ENCODE results near the gene KCP.

The KCP gene

GRCh38 chr7:128852537-128853254, 57.8 kb downstream of the KCP start:
- no peak for DNase-seq

- no peak for DNase-seq
These were observed 60.6 kb downstream of the KCP start for GRCh38 chr7:128849804-128850490.

- DNase-seq, result no peak
These were observed 61.4 kb downstream of the KCP start for GRCh38 chr7:128849156-128849515.

DNA sequence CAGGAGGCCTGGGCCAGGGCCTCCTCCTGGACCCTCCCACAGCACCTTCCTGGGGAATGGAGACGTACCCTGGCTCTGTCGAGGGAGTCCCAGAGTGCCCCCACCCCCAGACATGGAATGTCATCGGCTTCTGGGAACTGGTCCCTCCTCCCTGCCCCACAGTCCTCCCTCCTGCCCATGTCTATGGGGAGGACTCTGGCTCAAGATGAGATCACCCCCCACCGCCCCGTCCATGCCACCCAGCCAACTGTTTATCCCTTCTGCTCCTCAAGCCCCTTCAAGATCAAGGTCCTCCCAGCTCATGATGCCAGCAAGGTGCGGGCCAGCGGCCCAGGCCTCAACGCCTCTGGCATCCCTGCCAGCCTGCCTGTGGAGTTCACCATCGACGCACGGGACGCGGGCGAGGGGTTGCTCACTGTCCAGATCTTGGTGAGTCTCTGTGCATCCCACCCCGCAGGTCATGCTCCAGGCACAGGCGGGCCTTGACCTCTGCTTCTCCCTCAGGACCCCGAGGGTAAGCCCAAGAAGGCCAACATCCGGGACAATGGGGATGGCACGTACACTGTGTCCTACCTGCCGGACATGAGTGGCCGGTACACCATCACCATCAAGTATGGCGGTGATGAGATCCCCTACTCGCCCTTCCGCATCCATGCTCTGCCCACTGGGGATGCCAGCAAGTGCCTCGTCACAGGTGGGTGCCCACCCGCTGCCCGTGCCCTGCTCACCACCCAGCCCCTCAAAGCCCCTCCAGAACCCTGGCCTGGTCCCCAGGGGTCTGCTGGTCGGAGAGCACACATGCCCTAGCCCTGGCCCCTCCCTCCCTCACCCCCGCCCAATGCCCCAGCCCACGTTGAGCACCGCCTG, 62.0 kb downstream of the KCP start:
- no peak for DNase-seq

DNA sequence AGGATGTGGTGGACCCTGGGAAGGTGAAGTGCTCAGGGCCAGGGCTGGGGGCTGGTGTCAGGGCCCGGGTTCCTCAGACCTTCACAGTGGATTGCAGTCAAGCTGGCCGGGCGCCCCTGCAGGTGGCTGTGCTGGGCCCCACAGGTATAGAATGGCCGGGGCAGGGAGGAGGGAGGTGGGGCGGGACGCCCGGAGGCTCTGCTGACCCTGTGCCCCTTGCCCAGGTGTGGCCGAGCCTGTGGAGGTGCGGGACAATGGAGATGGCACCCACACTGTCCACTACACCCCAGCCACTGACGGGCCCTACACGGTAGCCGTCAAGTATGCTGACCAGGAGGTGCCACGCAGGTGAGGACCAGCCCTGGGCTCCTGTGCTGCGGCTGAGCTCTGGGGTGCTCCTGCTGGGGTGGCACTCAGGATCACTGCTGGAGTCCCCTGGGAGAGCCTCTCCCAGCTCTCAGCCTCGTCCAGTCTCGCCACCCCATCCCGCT, 62.7 kb downstream of the KCP start:
- no peak for DNase-seq

DNA sequence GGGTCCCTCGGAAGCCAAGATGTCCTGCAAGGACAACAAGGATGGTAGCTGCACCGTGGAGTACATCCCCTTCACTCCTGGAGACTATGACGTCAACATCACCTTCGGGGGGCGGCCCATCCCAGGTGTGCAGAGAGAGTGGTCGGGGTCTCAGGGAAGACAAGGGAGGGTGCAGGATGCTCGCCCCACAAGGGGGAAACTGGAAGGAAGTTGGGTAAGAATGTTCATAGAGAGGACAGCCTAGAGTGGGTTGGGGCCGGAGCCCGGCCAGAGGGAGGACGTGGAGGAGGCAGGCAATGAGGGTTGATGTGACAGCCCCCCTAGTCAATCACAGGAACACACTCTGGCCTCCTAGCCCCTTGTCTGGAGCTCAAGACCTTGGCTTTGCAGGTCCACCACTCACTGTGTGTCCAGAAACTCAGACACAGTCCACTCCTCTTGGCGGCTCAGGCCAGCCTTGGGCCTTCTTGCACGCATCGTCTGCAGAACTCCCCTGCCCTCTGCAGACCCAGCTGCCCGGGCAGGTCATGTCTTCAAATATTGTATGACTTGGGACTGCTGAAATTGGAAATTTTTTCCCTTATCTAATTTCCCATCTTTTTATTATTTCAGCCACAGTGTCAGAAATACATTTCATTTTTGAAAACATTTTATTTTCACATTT, 63.6 kb downstream of the KCP start:
- no peak for DNase-seq

DNA sequence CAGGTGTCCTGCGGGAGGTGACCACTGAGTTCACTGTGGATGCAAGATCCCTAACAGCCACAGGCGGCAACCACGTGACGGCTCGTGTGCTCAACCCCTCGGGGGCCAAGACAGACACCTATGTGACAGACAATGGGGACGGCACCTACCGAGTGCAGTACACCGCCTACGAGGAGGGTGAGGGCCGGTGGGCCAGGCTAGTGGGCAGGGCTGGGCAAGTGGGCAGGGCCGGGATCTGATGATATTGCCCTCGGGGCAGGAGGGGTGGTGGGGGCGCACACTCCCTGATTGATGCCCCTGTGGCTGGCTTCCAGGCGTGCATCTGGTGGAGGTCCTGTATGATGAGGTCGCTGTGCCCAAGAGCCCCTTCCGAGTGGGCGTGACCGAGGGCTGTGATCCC, 64.5 kb downstream of the KCP start:
- no peak for DNase-seq

- DNase-seq, result no peak
These were observed 65.0 kb downstream of the KCP start for GRCh38 chr7:128845475-128845874.

- no peak for DNase-seq
These were observed 65.7 kb downstream of the KCP start for GRCh38 chr7:128844777-128845311.

- no peak for DNase-seq
These were observed 66.4 kb downstream of the KCP start for GRCh38 chr7:128843938-128844621.

- DNase-seq, result no peak
These were observed 67.6 kb downstream of the KCP start for GRCh38 chr7:128842674-128843641.

GRCh38 chr7:128841921-128842673, 68.4 kb downstream of the KCP start:
- DNase-seq, result no peak

GRCh38 chr7:128841171-128841690, 69.3 kb downstream of the KCP start:
- DNase-seq, result no peak

- no peak for DNase-seq
These were observed 70.0 kb downstream of the KCP start for GRCh38 chr7:128840326-128841170.

- DNase-seq, result no peak
These were observed 70.7 kb downstream of the KCP start for GRCh38 chr7:128839751-128840177.

DNA sequence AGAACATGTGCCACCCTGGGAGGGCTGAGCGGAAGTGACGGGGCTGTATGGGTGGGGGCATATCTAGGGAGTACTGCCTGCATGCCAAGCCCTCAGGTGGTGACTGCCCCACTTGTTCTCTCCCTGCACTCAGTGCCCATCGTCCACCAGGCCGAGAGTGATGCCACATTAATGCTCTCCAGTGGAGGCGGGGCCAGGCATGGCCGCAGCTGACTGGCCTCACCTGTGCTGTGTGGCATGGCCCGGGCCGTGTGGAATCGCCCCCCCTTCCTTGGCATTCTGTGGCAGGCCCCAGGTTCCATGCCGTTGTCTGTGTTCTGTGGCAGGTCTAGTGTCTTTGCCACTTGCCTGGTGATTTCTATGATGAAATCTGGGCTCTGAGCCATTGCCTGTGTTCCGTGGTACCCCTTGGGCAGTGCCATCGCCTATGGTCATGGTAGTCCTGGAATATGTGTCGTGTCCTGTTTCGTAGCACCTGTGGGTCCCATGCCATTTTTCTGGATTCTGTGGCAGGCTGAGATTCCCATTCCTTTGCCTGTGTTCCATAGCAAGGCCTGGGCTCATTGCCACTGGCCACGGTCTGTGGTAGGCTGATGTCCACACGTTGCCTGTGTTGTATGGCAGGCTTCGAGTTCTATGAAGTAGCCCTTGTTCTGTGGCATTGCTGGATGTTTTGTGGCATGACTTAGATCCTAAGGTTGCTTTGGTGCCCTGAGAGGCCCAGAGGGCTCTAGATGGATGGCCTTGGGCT, 71.4 kb downstream of the KCP start:
- DNase-seq, result no peak

DNA sequence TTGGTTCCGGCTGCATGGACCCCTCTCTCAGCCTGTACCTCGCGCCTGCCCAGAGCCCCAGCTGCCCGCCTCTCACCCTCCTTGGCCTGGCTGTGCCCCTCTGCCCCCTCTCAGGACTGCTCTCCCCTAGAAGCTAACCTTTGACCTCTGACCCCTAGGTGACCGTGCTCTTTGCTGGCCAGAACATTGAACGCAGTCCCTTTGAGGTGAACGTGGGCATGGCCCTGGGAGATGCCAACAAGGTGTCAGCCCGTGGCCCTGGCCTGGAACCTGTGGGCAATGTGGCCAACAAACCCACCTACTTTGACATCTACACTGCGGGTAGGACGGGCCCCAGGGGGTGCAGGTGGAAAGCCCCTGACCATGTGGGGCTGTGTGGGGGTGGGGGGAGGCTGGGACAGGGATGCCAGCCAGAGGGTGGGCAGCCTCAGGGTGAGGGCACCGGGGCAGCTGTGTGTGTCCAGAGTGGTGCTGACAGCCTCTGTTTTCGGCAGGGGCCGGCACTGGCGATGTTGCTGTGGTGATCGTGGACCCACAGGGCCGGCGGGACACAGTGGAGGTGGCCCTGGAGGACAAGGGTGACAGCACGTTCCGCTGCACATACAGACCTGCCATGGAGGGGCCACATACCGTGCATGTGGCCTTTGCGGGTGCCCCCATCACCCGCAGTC, 72.3 kb downstream of the KCP start:
- DNase-seq, result no peak

Data from femur (tissue), 1 donor.